ENCODE measurements around the gene F11R. TPM values are rescaled to one million over a fixed set of nuclear protein-coding genes. Genes with fewer than 3 reads are reported as not detected.
"Not testable (repeated sequence)": the region's sequence is repeated elsewhere in the genome, so short reads cannot be mapped to it uniquely, and the experiment has no call there.

Gene F11R
- total RNA-seq, 4 donors from 2014 or later, result 22.6 to 45.3 (median 26.6) TPM

DNA sequence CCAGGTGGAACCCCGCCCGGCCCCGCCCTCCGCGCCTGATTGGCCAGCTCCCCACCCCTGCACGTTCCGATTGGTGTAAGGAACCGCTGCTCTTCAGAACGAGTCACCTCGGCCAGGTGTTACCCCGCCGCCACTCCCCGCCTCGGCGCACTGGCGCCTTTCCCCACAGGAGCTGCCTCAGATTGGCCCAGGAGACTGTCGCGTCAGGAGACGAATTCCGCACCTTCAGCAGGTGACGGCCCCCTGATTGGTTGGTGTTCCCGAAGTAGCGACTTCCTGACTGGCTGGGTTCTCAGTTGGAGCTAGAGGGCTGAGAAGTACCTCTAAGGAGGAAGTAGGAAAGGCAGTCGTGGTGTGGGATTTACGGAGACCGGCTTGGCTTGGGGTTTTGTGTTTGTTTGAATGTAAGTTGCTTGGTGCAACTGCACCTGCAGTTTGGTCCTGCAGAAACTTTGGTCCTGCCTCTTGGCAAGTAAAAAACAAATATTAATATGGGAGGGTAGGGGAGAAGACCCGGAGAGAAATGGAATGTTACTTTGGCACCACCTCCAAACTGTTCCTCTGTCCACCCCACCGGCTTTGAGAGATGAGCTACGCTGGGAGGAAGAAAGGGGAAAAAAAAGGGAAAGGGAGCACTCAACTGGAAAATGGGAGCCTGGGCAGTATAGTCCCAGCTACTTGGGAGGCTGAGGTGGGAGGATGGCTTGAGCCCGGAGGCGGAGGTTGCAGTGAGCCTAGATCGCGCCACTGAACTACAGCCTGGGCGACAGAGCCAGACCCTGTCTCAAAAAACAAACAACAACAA lies 415 bp upstream of the F11R start:
- TF ChIP-seq, protein P1, sequence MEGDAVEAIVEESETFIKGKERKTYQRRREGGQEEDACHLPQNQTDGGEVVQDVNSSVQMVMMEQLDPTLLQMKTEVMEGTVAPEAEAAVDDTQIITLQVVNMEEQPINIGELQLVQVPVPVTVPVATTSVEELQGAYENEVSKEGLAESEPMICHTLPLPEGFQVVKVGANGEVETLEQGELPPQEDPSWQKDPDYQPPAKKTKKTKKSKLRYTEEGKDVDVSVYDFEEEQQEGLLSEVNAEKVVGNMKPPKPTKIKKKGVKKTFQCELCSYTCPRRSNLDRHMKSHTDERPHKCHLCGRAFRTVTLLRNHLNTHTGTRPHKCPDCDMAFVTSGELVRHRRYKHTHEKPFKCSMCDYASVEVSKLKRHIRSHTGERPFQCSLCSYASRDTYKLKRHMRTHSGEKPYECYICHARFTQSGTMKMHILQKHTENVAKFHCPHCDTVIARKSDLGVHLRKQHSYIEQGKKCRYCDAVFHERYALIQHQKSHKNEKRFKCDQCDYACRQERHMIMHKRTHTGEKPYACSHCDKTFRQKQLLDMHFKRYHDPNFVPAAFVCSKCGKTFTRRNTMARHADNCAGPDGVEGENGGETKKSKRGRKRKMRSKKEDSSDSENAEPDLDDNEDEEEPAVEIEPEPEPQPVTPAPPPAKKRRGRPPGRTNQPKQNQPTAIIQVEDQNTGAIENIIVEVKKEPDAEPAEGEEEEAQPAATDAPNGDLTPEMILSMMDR (IDR thresholded peaks at IDR 0.05), result no peak
- no peak for TF ChIP-seq POLR2A (IDR thresholded peaks at IDR 0.05)
- Histone ChIP-seq H3K36me3 (no peaks in the 10 kb centered on the region), H3K27me3 (peaks cover 0 to 5% of the 10 kb centered on the region in 2 donors), H3K9me3 (no peaks in the 10 kb centered on the region), H3K27ac (no peak overlapping the region), H3K4me1 (peaks cover 0 to 4% of the 10 kb centered on the region in 2 donors), H3K4me3 (peak overlapping the region; percentile 30 to 48)
- intact Hi-C loops (cut with DNase I; ENCODE audit: low total_unique reads), result no loop called here
- DNase-seq, result peak; percentile 37 to 45

- intact Hi-C loops (cut with DNase I; ENCODE audit: low total_unique reads), result no loop called here
- H3K27ac ChIP-seq, result peak overlapping the region; percentile 60 to 79
- H3K36me3 ChIP-seq, result no peaks in the 10 kb centered on the region
- H3K9me3 ChIP-seq, result no peaks in the 10 kb centered on the region
- H3K27me3 ChIP-seq, result peaks cover 0 to 5% of the 10 kb centered on the region in 2 donors
- TF ChIP-seq, protein P1 (IDR thresholded peaks at IDR 0.05), result no peak
- peak in 1 of 2 donors; percentile 47 for TF ChIP-seq POLR2A (IDR thresholded peaks at IDR 0.05)
- H3K4me1 ChIP-seq, result peaks cover 0 to 4% of the 10 kb centered on the region in 2 donors
- peak overlapping the region; percentile 30 to 48 for H3K4me3 ChIP-seq
- no peak for DNase-seq
These were observed 1.0 kb downstream of the F11R start for GRCh38 chr1:161019751-161020495.

- H3K4me1 ChIP-seq; H3K27me3 ChIP-seq; H3K4me3 ChIP-seq; DNase-seq; H3K9me3 ChIP-seq; H3K36me3 ChIP-seq; intact Hi-C loops (cut with DNase I; ENCODE audit: low total_unique reads): not testable (repeated sequence)
- H3K27ac ChIP-seq, result peak overlapping the region in 1 of 2 donors; percentile 79
These were observed 1.8 kb downstream of the F11R start for GRCh38 chr1:161019111-161019660.

GRCh38 chr1:161018631-161018930 lies 2.4 kb downstream of the F11R start:
- intact Hi-C loops (cut with DNase I; ENCODE audit: low total_unique reads), result no loop called here
- Histone ChIP-seq H3K9me3 (no peaks in the 10 kb centered on the region), H3K27me3 (peaks cover 0 to 5% of the 10 kb centered on the region in 2 donors), H3K27ac (no peak overlapping the region), H3K36me3 (no peaks in the 10 kb centered on the region), H3K4me1 (peaks cover 0 to 4% of the 10 kb centered on the region in 2 donors), H3K4me3 (no peak overlapping the region)
- no peak for DNase-seq
- TF ChIP-seq, protein P1 (IDR thresholded peaks at IDR 0.05), result no peak
- no peak for TF ChIP-seq POLR2A (IDR thresholded peaks at IDR 0.05)

- Histone ChIP-seq H3K27ac (no peak overlapping the region), H3K27me3 (peaks cover 0 to 5% of the 10 kb centered on the region in 2 donors), H3K4me3 (no peak overlapping the region), H3K4me1 (peaks cover 0 to 4% of the 10 kb centered on the region in 2 donors), H3K9me3 (no peaks in the 10 kb centered on the region), H3K36me3 (no peaks in the 10 kb centered on the region)
- intact Hi-C loops (cut with DNase I; ENCODE audit: low total_unique reads), result no loop called here
- TF ChIP-seq, protein P1 (IDR thresholded peaks at IDR 0.05), result no peak
- no peak for TF ChIP-seq POLR2A (IDR thresholded peaks at IDR 0.05)
- no peak for DNase-seq
These were observed 3.0 kb downstream of the F11R start for GRCh38 chr1:161017756-161018630.

- DNase-seq; H3K4me1 ChIP-seq; intact Hi-C loops (cut with DNase I; ENCODE audit: low total_unique reads); H3K36me3 ChIP-seq; H3K4me3 ChIP-seq; H3K27me3 ChIP-seq; H3K9me3 ChIP-seq; H3K27ac ChIP-seq: not testable (repeated sequence)
These were observed 3.8 kb downstream of the F11R start for GRCh38 chr1:161017181-161017580.

DNA sequence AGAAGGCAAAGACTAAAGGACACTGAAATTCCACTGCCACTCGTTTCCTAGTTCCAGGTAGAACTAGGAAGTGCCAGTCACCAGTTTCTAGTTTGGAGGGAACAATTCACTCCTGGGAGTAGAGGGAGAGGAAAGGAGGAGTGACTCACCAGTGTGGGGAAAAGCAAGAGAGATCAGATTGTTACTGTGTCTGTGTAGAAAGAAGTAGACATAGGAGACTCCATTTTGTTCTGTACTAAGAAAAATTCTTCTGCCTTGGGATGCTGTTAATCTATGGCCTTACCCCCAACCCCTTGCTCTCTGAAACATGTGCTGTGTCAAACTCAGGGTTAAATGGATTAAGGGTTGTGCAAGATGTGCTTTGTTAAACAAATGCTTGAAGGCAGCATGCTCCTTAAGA lies 4.3 kb downstream of the F11R start:
- not testable (repeated sequence) for H3K27ac ChIP-seq, H3K4me1 ChIP-seq

More for the DNA sequence above, 4.3 kb downstream of the F11R start:
- H3K36me3 ChIP-seq; H3K4me3 ChIP-seq; H3K9me3 ChIP-seq; H3K27me3 ChIP-seq; DNase-seq; intact Hi-C loops (cut with DNase I; ENCODE audit: low total_unique reads): not testable (repeated sequence)

Data from uterus (tissue), 4 donors.